HG03139 (cell line): Measurements from ENCODE around the gene HGFAC.
"Not testable (repeated sequence)": the region's sequence is repeated elsewhere in the genome, so short reads cannot be mapped to it uniquely, and the experiment has no call there.

Experiments
- ATAC-seq: cut with Tn5 transposase; IDR thresholded peaks from one replicate; pipeline ENCODE4 v1.9.1; 2021; ENCODE audit not compliant: unreplicated experiment

HGFAC gene

GRCh38 chr4:3410401-3411135, 31.2 kb upstream of the HGFAC start:
- ATAC-seq = no peak

GRCh38 chr4:3411190-3411589, 30.6 kb upstream of the HGFAC start:
- ATAC-seq = not testable (repeated sequence)

GRCh38 chr4:3411676-3412075, 30.1 kb upstream of the HGFAC start:
- ATAC-seq = no peak

DNA sequence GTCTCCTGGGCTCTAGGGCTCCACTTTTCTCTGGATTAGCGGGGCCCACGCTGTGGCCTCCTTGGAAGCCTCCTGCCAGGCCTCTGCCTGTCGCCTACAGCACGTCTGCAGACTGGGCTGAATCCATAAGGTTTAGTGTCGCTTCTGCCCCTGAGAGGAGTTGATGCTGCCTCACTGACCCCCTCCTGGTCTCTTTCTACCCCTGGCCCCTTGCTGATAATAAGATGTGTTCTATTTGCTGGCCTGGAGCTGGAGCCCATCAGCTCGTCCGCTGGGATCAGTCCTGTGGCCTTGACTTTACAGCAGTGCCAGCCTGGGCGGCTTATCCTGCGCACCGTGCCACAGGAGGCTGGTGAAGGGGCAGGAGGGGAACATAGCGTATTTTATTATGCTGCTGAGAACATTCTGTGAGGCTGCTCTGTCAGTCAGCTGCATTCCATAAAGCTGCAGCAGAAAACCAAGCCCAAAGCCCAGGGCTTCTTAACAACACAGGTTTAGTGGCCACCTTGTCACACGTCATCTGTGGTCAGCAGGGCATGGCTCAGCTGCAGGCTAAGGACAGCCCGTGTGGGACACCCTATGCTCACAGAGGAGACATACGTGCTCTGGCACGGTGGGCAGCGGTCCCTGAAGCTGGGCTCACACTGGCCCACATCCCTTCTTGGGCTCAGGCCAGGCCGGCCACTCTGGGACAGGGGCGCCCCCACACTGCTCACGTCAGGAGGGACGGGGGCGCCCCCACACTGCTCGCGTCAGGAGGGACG, 29.3 kb upstream of the HGFAC start:
- no peak for ATAC-seq

DNA sequence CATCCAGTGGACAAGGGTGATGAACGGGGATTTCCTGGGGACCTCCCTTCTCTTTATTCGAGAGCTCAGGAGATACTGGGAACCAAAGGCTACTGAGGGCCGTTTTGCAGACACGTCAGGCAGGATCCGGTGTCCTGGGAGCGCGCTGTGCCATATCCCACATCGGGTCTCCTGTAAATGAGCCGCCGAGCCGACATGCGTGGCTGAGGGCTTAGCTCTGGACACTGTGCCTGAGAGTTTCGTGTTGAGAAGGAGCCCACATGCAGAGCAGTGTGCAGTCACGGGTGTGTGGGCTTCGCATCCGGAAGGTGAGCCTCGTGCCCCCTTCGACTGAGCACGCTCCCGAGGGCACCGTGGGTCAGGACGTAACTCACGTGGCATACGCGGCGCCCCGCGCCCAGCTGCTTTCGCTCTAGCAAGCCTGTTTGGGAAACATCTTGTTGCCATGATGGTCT, 28.5 kb upstream of the HGFAC start:
- ATAC-seq = no peak

DNA sequence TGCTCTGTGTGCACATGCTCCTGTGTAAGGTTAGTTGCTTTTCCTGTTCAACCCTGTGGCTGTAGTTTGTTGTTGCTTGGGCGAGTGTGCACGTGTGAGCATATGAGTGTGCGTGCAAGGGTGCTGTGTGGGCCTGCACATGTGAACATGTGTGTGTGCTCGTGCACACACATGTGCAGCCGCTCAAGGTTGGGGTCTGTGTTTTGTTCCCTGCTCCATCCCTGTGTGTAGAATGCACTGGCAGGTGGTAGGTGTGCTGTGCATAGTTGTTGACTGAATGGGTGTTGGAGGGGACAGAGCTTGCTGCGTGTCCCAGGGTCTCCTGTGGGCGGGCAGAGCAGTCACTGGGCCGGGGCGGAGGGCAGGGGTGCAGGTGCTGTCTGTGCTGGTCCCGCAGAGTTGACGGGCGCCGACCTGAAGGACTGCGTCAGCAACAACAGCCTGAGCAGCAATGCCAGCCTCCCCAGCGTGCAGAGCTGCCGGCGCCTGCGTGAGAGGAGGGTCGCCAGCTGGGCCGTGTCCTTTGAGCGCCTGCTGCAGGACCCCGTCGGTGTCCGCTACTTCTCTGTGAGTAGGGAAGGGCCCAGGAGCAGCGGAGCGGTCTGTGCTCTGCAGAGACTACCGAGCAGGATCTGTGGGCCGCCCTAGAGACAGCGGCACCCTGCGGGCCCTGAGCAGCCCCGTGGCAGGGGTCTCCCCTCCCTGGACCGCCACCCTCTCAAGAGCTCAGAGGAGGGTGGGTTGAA, 27.9 kb upstream of the HGFAC start:
- no peak for ATAC-seq

DNA sequence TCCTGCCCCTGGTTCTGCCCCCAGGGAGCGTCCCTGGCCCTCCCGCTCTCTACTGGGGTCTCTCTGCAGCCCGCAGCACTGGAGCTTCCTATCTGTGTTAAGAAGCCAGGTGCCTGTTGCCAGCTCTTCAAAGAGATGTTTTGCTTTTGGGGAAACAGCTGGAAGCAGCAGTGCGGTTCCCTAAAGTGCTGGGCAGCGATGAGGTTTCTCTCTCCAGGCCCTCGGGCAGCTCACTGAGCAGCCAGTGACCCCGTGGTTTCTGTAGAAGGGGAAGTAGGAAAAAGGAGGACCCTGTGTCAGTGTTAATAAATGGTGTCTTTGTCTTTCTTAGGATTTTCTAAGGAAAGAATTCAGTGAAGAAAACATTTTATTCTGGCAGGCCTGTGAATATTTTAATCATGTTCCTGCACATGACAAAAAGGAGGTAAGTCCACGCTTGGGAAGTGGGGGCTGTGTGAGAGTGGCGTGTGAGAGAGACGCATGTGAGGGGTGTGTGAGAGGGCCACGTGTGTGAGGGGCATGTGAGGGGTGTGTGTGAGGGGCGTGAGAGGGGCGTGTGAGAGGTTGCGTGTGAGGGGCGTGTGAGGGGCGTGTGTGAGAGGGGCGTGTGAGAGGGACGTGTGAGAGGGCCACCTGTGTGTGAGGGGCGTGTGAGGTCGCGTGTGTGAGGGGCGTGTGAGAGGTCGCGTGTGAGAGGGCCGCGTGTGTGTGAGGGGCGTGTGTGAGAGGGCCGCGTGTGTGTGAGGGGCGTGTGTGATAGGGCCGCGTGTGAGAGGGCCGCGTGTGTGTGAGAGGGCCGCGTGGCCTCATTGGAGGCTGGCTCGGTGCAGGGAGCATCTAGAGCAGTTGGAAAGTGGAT, 27.1 kb upstream of the HGFAC start:
- ATAC-seq = no peak

DNA sequence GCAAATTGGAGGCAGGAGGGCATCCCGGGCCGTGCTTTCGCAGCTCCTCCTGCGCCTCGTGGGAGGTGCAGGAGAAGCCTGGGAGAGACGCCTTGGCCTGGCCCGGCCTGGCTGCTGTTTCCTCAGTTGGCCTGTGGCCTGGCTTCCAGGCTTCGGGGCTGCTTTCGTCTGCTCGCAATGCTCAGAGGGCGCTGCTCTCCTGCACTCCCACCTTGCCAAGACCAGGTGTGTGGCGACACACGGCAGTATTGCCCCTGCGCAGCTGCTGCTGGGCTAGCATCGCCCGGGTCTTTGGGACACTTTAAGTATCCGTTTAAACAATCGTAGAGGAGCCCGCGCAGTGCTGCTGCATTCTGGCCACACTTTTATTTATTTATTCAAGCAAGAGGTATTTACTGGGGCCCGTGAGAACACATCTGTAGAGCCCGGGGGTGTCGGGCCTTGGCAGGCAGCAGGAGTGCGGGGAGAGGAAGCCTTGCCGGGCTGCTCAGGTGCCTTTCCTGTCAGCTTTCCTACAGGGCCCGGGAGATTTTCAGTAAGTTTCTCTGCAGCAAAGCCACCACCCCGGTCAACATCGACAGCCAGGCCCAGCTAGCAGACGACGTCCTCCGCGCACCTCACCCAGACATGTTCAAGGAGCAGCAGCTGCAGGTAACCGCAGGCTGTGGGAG, 26.2 kb upstream of the HGFAC start:
- no peak for ATAC-seq

DNA sequence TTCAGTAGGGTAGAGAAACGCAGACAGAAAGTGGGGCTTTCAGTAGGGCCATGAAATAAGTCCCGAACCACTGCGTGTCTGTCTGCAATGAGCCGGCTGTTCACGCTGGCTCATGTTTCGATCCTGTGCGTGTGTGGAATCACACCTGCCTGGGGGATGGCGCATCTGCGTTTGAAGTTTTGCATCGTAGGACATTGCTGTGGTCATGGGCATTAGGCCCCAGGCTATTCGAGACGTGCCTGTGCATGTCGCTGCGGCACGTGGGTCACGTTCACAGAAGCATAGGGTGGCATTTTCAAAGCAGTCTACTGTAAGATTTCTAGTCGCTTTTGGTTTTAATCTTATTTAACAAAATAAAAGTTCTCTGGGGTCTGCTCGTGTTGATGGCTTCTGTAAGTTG, 25.5 kb upstream of the HGFAC start:
- no peak for ATAC-seq

GRCh38 chr4:3416821-3417221, 24.9 kb upstream of the HGFAC start:
- no peak for ATAC-seq

DNA sequence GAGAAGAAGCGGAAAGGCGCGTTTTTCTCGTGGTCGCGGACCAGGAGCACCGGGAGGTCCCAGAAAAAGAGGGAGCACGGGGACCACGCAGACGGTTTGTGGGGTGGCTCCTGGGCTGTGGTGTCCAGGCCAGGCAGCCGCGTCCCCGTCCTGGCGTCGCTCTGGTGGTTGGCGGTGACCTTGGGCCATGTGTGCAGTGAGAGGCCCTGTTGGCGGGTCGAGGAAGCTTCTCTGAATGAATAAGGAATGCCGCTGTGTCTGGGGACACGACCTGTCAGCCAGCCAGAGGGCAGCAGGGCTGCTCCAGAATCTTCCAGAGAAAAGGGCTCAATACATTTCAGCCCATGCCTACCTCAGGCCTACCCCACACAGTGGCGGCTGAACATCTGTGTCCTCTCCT, 24.3 kb upstream of the HGFAC start:
- ATAC-seq = no peak

DNA sequence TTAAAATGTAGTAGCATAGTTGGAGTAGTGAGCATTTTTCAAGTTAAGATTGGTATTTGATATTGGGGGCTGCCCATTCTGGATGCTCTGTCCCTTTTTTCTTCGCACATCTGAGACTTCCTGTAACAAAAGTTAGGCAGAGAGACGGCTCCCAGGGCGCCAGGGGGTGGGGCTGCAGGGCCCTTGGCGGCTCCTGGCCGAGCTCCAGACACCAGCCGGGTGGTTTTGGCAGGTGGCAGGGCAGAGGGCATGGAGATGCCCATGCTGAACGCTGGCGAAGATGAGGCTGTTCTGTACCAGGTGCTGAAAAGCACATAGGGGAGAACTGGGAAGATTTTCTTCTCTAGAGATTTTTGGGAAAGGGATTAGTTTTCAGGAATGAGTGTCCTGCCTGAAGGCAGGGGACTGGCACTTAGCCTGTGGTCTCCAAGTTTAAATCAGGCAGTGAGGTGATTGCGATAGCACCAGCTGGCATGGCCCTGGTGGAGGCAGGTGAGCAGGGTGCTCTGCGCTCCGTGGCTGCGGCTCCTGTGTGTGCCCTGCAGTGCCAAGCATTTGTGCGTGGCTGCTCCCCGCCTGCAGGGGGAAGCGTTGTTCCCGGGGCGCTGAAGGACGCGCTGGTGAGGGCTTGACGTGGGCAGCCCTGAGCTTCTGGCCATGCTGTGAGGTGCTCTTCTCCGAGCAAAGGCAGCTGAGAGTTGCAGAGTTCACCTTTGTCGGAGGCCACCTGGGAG, 23.6 kb upstream of the HGFAC start:
- no peak for ATAC-seq

GRCh38 chr4:3419836-3420605, 21.7 kb upstream of the HGFAC start:
- ATAC-seq = no peak

GRCh38 chr4:3420606-3420955, 21.2 kb upstream of the HGFAC start:
- no peak for ATAC-seq

GRCh38 chr4:3420956-3421355, 20.8 kb upstream of the HGFAC start:
- ATAC-seq = no peak

GRCh38 chr4:3421470-3421869, 20.3 kb upstream of the HGFAC start:
- ATAC-seq = no peak

GRCh38 chr4:3422241-3422801, 19.4 kb upstream of the HGFAC start:
- ATAC-seq = no peak

DNA sequence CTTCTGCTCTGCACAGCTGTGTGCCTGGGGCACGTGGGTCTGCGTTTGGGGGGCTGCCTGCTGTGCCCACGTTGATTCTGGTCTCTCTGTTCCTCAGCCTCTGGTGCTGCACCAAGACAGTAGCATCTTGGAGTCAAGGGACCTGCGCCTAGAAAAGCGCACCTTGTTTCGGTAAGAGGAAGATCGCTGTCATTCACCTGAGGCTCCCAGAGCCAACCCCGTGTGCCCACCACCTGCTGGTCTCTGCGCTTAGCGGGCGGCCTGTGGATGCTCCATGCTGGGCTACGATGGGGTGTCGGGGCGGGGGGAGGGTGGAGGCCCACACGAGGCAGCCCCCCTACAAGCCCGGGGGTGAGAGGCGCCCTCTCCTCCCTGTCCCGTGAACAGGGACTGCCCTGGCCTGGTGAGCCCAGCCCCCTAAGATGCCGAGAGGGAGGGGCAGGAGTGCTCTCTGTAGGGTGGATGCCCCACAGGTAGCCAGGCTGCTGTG, 18.9 kb upstream of the HGFAC start:
- no peak for ATAC-seq
